GM21526 (cell line): ENCODE data around the gene TIGAR.

Experiments
- ATAC-seq: cut with Tn5 transposase; IDR thresholded peaks from one replicate; pipeline ENCODE4 v1.9.1; 2021; ENCODE audit warnings: moderate library complexity; ENCODE audit not compliant: unreplicated experiment, low FRiP score

Gene TIGAR

DNA sequence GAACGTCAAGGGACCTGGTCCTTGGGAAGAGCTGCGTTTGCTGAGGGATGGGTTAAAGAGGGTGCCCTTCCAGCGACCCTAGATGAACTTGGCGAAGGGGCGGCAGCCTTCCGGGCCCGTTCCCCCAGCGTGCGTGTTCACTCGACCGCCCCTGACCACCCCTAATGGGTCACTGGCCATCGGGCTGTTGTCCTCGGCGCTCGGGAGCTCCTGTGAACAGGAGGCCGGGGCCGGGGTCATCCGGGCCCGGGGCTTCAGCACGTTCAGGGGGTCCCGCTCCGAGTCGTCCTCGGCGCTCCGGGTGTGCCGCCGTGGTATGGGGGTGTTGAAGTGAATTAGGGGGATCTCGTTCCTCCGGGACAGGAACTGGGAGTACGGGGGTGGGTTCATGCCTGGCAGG is 49.3 kb downstream of the TIGAR start:
- ATAC-seq, result no peak

DNA sequence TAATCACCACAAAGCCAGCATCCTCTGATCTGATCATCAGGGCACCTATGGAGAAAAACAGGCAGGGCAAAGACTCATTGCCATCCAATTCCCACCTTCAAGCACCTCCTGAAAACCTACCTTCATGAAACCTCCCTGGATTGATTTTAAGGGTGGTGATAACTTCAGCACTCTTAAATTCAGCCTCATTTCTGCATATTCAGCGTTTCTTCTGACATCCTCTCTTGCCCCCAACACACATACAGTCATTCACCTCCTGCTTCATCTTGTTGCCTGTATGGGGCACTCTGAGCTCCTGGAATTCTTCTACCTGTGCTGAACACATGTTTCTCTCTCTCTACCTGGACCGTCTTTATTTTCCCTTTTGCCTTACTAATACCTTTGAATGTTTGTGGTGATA is 51.6 kb downstream of the TIGAR start:
- no peak for ATAC-seq

DNA sequence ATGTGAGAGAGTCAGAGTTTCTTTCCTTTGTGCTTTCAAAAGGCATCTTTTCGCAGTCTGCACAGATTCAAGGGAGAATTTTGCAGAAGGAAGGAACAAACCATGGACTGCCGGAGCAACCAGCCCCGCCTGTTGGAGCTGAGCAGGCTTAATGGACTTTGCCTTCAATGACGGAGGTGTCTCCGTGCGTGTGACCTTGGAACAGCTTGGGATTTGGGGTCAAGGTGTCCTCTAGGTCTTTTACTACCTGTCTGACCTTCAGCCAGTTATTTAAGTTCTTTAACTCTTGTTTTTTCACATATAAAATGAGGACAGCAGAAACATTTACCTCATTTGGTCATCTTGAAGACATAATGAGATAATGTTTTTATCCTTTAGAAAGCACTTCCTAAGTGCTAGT is 54.4 kb downstream of the TIGAR start:
- ATAC-seq, result no peak

DNA sequence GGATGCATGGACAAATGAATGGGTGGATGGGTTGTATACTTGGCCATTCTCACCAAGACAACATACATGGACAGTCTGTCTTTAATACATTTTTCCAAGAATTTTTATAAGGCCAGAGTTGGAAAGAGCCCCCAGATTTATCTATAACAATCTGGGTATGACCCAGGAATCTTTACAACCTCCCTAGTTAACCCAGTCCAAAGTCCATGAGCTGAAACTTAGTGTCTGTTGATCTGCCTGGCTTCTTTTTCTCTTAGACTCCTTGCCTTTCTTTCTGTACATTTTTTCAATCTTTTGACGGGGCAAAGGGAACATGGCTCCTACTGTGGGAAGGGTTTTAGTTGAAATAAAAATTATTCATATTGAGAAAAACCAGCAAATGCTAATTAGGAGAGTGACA is 57.8 kb downstream of the TIGAR start:
- no peak for ATAC-seq

GRCh38 chr12:4379405-4379804 is 58.4 kb downstream of the TIGAR start, which contains the start of gene FGF23:
Gene FGF23 (minus strand): TSS chr12:4379712. CDS start chr12:4379582, 130 bp downstream.
- no peak for ATAC-seq

DNA sequence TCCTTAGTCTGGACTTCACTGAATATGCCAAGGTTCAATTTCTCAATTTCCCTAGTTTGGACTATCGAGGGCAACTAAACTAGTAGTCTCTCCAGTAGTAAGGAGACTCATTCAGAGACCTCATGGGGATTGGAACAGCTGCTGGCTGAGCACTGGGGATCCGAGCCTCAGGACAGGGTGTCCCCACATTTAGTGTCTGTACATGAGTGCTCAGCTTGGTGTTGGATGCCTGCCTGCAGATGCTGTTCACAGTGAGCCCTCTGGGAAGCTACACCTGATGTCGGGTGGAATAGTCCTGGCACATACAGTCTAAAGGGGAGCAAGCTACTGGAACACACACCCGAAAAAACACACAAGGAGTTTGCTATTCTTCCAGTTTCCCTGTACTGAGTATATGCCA is 59.3 kb downstream of the TIGAR start:
- no peak for ATAC-seq

DNA sequence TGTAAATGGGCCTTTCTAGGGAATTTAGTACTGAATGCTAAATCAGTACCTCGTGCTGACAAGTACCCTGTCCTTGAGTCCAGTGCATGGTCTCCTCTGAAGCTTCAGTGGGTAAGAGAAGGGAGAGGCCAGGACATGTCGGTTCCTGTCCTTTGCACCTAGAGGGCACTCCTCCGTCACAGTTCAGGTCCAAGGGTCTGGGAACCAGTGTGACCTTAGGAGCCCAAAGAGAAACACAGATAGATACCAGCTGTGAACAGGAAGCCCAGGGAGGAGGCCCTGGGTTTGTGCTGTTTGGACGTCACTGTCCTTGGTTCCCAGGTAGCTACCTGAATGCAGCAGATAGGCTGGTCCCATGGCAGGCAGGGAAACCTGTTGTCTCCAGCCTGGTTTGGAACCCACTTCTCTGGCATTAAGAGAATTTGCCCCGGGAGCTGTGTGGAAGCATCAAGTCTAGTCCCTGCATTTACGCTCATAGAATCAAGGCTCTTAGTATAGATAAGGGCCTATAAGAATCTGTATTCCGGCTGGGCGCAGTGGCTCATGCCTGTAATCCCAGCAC is 62.4 kb downstream of the TIGAR start:
- no peak for ATAC-seq

GRCh38 chr12:4386801-4387200 is 65.8 kb downstream of the TIGAR start:
- ATAC-seq, result no peak

GRCh38 chr12:4387607-4388006 is 66.6 kb downstream of the TIGAR start:
- no peak for ATAC-seq

GRCh38 chr12:4388032-4388431 is 67.0 kb downstream of the TIGAR start:
- no peak for ATAC-seq

- ATAC-seq, result no peak
Measured at GRCh38 chr12:4388662-4389061, 67.6 kb downstream of the TIGAR start.

DNA sequence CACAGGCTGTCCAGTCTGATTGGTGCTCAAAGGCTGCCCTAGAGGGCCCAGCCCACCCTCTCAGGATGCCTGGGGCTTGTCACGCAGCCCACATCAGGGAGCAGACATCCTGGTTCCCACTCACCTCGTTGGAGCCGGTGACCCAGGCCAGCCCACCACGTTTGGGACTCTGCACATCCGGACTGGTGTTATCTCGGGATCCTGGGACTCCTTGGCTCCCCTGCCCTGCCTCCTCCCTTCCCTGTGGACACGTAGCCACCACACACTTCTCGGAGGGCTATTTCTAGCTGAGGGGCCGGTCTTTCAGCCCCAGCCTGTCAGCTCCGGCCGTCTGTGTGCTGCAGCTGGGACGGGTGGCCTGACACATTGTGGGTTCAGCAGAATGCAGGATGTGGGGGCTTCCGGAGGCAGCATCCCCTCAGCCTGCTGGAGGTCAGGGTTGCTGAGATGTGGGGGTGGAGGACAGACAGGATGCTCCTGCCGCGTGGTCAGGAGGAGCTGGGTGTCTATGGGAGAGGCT is 71.3 kb downstream of the TIGAR start:
- ATAC-seq, result no peak

- ATAC-seq, result no peak
Measured at GRCh38 chr12:4393211-4393610, 72.2 kb downstream of the TIGAR start.

GRCh38 chr12:4395818-4396217 is 74.8 kb downstream of the TIGAR start:
- no peak for ATAC-seq

DNA sequence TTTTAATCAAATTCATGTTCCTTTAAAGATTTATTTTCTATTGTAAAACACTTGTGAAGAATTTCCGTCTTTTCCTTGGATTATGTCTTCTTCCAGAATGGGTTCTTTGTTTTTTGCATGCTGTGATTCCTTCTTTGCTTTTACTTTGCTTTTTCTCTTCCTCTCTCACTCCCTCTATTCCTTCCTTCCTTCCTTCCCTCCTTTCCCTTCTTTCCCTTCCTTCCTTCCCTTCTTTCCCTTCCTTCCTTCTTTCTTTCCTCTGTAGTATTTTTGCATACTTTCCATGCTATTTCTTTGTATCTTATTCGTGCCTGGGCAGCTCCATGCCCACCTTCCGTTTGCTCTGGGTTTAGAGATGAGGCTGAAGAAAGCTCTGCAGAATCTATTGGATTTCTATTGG is 80.1 kb downstream of the TIGAR start:
- ATAC-seq, result no peak

- ATAC-seq, result no peak
Measured at GRCh38 chr12:4402996-4403395, 82.0 kb downstream of the TIGAR start.
